ENCODE results near the gene BAX.
A peak's percentile ranks its signal among the peaks of the same experiment; 100 is the strongest.

BAX gene

DNA sequence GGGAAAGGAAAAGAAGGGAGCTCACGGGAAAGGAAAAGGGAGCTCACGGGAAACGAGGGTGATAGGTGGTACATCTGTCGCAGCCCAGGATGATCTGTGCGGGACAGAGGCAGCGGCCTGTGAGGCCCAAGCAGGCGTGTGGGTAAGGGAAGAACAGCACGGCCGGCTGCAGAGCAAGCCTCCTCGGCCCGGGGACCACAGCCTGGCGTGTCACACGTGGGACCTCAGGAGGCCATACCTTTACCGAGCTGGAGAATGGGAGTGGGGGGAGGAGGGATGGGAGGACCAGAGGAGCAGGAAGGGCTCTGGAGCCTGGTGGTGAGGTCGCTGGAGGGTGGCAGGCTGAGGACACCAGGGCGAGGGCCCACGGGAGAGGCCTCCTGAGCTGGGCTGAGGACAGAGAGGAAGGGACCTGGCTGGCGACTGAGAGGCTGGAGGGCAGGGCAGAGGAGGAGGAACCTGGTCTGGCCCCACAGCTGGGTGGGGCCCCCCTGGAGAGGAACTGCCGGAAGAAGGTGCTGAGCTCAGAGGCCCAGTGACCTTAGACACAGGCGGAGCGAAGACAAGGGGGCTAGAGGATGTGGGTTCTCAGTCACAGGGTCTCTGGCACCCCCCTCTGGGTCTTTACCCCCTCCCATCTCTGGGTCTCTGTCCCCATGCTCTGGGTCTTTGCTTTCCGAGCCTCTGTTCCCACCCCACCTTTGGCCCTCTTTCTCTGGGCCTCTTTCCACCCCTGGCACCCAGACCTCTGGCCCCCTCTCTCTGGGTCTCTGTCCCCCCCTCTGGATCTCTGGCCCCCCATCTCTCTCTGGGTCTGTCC, 7.6 kb downstream of the BAX start:
- DNase-seq (ENCODE audit: low read depth in 2 of 2): peak in 1 of 2 donors; percentile 61

DNA sequence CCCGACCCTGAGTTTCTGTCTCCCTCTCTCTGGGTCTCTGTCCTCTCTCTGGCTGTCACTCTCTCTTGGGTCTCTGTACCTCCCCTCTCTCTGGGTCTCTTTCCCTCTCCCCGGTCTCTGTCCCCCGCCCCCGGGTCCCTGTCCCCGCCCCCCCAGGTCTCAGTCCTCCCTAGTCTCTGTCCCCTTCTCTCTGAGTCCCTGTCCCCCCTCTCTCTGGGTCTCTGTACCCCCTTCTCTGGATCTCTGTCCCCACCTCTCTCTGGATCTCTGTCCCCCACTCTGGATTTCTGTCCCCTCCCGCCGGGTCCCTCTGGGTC, 8.1 kb downstream of the BAX start:
- DNase-seq (ENCODE audit: low read depth in 2 of 2): no peak

DNA sequence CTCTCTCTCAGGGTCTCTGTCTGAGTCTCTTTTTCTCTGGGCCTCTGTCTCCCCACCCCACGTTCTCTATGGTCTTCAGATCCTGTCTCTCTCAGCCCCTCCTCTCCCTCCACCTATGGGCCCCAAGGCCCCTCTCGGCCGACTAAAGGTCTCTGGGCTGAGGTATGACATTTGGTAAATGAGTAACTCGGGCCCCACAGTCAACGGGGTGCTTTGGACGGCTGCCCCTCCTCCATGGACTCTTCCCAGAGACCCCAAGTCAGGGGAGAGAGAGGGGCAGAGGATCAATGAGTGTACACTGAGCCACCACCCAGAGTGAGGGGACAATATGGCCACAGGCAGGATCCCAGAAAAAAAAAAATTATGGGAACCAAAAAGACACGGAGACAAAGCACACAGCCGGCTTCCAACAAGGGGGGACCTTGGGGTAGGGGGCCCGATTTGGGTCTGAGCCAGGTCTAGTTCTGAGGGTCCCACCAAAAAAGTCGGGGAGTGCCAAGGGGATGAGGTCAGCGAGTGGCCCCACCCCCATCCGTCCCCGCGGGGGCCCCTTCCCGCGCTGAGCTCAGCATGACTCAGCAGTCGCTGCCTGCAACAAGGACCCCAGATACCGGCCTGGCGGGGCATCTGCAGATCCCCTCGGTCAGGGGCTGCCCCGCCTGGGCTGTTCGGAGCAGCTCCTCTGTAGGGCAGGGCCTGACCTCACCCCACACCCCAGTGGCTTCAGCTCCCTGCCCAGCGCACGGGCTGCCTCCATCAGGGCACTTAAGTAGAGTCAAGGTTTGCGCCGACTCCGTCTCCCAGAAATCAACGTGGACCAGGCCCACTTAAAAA, 8.9 kb downstream of the BAX start:
- peak; percentile 57 to 60 for DNase-seq (ENCODE audit: low read depth in 2 of 2)

DNA sequence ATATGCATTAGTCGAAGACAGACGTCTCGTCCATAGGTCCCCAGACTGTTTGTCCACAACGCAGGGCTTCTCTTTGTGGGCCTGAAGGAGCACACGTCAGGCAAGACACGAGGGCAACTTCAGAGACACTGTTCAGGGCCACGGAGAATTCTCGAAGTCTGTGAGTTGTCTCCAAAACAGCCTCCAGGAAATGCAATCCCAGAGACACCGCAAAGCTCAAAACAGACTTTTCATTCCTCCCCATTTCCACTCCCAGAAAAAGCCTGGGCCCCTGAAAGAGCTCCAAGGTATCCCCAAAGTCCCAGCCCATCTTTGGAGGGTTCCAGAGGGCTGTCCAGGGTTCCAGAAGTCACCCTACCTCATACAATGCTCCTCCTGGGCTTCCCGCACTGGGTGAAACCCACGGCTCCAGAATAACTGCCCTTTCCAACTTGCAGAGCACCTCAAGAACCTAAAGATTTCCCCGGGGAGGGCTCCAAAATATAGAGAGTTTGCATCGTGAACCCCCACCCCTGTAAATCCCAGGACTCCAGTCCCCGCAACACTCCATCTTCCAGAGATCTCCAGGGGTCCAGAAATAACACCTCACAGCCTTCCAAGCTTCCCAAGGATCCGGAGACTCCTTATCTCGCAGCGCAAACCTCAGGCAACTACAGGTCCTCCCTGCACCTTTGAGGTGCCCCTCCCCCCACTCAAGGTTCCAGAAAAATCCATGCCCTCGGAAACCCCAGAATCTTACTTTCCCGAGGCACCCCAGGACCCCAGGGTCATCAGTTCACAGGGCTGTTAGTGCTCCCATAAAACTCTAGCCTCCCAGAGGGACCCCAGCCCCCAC, 9.7 kb downstream of the BAX start:
- DNase-seq (ENCODE audit: low read depth in 2 of 2): no peak

DNA sequence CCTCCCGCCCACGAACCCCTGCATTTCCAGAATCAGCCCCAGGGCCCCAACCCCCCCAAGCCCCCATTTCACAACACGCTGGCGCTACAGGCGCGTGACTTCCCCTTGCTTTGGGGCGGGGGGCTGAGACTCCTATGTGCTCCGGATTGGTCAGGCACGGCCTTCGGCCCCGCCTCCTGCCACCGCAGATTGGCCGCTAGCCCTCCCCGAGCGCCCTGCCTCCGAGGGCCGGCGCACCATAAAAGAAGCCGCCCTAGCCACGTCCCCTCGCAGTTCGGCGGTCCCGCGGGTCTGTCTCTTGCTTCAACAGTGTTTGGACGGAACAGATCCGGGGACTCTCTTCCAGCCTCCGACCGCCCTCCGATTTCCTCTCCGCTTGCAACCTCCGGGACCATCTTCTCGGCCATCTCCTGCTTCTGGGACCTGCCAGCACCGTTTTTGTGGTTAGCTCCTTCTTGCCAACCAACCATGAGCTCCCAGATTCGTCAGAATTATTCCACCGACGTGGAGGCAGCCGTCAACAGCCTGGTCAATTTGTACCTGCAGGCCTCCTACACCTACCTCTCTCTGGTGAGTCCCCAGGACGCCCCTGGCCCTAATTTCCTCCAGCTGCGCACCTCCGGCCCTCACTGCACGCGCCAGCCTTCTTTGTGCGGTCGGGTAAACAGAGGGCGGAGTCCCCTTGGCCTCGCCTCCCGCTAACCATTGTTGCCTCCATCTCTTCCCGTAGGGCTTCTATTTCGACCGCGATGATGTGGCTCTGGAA, 10.5 kb downstream of the BAX start, which contains the start of gene FTL:
Gene FTL, plus strand, starts transcription at position 270 of the 766 bp plus-strand sequence. Its CDS starts 199 bp downstream, at position 469.
- peak; percentile 86 to 90 for DNase-seq (ENCODE audit: low read depth in 2 of 2)

DNA sequence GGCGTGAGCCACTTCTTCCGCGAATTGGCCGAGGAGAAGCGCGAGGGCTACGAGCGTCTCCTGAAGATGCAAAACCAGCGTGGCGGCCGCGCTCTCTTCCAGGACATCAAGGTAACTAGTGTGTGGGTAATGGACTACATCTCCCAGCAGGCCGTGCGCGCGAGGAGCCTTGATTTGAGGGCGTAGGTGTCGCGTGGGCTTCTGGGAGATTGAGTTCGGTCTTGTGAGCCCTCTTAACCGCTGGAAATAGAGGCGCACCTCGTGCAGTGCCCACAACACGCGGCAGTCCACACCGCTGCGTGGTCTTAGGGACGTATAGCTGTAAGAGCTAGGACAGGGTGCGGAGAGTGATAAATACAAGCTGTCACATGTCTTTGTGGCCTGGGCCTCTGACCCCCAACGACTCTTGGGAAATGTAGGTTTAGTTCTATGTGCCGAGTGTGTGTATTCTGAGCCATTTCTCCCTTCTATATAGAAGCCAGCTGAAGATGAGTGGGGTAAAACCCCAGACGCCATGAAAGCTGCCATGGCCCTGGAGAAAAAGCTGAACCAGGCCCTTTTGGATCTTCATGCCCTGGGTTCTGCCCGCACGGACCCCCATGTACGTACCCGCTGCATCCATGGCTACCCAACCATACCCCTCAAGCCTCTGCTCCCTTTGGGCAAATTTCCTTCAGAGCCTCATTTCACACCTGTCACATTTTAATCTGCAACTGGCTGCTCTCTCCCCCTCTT, 11.3 kb downstream of the BAX start:
- peak; percentile 86 to 88 for DNase-seq (ENCODE audit: low read depth in 2 of 2)

DNA sequence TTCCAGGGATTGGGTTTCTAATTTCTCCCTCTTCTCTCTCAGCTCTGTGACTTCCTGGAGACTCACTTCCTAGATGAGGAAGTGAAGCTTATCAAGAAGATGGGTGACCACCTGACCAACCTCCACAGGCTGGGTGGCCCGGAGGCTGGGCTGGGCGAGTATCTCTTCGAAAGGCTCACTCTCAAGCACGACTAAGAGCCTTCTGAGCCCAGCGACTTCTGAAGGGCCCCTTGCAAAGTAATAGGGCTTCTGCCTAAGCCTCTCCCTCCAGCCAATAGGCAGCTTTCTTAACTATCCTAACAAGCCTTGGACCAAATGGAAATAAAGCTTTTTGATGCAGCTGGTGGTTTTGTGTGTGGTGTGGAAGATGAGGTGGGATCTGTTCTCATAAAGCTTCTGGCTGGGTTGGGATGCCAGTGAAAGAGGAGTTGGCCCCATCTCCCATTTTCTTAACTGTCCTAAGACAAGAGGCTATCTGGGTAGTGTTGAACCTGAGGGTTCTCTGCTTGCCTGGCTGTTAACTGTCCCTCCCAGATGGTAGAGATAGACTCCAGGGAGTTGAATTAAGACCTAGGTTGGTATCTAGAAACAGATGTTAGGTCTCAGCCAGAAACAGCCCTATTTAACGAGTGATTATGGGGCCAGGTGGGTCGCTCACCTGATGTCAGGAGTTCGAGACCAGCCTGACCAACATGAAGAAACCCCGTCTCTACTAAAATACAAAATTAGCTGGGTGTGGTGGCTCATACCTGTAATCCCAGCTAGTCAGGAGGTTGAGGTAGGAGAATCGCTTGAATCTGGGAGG, 12.1 kb downstream of the BAX start:
- DNase-seq (ENCODE audit: low read depth in 2 of 2): no peak

DNA sequence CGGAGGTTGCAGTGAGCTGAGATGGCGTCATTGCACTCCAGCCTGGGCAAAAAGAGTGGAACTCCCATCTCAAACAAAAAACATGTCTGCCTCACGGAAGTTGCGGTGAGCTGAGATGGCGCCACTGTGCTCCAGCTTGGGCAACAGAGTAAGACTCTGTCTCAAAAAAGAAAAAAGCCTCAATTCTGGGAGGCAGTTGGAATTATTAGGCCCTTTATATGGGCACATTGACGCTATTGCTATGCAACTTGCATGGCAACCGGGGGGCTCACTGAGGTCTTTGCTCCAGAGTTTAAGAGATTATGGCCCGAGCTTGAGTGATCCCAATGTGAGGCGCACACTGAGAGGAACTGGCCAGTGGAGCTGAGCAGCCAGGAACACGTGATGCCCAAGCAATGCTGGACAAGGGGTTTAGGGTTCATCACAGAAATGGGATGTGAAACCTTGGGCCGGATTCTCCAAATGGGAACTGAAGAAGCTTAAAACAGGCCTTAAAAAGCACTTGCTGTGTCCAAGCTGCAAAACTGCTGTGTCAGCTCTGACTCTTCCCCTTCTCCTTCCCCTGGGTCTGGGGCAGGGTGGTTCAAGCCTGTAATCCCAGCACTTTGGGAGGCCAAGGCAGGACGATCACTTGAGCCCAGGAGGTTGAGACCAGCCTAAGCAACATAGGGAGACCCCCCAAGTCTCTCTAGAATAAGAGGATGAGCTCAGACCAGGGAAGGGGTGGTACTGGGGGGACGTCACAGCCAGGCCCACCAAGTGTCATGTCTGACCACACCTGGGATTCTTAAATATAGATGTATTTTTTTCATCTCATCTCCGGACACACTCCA, 12.9 kb downstream of the BAX start:
- no peak for DNase-seq (ENCODE audit: low read depth in 2 of 2)

DNA sequence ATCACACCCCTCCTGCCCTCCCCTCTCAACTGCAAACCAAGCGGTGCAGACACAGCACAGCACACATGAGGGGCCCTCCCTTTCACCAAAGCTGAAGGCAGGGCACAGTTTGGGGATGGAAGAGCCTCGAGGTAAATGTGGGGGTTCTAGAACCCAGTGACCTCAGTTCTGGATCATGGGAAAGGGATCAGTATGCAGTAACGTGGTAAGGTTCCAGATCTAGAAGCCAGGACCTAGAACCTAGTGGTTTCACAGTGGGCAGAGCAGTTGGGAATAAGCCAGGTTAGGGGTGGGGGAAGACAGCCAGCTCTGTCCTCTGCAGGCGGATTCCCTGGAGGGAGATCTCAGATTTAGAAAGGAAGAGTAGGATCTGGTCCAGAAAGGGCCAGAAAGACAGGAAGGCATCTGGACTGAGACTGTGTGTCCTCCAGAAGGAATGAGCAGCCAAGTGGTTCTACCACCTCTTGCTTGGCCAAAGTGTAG, 13.5 kb downstream of the BAX start:
- no peak for DNase-seq (ENCODE audit: low read depth in 2 of 2)

DNA sequence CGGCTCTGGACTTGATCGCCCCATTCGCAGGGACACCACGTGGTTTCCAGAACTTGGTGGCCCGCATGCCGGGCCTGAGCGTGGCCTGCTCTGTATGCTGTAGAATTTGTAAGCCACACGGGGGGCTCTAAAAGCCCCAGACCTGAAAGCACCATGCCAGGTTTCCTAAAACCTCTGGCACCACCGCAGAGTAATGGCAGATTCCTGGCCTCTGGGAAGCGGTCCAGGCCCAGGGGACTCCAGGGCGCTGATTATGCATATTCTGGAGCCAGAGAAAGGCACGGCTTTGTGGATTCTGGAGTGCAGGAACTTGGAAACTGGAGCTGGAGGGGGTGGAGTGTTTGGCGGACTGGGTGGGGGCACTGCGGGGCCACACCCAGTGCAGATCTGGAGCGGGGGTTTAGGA, 14.1 kb downstream of the BAX start:
- no peak for DNase-seq (ENCODE audit: low read depth in 2 of 2)

DNA sequence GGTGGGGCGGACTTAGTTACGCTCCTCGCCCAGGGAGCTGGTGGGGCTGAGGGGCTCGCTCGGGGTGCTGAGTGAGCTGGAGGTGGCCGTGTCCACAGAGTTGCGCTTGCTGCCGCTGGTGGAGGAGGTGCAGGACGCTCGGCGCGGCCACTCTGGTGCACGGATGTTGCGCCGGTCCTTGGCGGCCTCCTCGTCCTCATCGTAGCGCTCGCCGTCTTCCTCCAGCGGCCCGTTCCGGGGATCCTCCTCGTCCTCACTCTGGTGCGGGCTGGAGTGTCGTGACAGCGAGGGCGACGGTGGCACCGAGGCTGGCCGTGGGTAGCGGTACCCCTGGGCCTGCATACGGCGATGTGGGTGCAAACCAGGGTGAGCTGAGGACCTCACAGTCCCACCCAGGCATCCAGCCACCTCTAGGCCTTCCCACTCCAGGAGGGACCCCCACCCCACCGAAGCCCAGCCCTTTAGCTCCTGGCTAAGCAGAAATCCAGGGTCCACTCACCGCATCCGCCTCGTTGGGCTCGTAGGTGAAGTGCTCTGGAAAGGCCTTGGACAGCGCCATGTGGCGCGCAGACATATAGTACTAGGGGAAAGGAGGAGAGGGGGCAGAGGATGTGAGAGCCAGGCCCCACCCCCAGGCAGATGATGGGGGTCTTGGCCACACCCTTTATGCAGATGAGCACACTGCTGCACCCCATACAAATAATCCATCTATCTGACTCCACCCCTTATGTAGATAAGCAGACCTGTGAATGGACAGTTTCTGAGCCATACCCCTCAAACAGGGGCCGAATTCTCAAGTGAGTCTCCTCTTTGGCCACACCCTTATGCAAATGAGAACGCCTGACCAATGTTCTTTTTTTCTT, 14.8 kb downstream of the BAX start:
- no peak for DNase-seq (ENCODE audit: low read depth in 2 of 2)

DNA sequence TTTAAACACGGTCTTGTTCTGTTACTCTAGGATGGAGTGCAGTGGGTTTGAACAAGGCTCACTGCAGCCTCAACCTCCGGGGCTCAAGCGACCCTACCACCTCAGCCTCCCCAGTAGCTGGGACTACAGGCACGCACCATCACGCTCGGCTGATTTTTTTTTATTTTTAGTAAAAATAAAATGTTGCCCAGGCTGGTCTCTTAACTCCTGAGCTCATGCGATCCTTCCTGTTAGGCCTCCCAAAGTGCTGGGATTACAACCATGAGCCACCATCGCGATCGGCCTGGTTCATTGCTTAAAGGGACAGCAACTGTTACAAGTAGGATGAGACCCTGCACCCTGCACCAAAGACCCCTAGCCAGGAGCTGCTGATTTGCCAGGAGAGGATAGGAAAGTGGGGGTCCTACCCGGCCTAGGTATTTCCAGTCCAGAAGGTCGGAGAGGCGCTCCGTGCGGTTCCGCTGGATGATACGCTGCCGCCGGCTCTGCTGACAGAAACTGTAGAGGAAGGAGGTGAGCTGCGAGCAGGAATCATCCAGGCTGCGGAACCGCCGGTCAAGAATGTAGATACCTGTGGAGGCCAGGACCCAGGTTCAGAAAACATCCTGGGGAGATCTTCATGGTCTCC, 15.6 kb downstream of the BAX start:
- DNase-seq (ENCODE audit: low read depth in 2 of 2): no peak

DNA sequence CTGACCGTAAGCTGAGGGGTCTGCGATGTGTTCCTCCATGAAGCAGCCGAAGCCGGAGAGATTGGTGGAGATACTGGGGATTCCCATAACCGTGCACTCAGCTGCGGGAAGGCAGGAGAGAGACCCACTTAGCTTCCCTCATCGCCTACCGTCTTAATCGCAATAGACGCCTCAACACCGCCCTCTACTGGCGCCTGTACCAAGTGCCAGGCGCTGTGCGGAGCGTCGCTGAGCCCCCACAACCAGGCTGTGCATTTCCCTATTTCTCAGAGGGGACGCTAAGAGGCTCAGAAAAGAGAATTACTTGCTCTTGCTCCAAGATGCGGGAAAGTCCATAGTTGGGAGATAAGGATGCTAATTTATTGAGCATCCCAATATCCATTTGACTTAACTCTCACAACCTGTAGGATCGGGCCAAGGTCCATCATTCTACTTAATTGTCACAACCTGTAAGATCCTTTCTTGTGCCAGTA, 16.3 kb downstream of the BAX start:
- peak; percentile 78 to 83 for DNase-seq (ENCODE audit: low read depth in 2 of 2)

DNA sequence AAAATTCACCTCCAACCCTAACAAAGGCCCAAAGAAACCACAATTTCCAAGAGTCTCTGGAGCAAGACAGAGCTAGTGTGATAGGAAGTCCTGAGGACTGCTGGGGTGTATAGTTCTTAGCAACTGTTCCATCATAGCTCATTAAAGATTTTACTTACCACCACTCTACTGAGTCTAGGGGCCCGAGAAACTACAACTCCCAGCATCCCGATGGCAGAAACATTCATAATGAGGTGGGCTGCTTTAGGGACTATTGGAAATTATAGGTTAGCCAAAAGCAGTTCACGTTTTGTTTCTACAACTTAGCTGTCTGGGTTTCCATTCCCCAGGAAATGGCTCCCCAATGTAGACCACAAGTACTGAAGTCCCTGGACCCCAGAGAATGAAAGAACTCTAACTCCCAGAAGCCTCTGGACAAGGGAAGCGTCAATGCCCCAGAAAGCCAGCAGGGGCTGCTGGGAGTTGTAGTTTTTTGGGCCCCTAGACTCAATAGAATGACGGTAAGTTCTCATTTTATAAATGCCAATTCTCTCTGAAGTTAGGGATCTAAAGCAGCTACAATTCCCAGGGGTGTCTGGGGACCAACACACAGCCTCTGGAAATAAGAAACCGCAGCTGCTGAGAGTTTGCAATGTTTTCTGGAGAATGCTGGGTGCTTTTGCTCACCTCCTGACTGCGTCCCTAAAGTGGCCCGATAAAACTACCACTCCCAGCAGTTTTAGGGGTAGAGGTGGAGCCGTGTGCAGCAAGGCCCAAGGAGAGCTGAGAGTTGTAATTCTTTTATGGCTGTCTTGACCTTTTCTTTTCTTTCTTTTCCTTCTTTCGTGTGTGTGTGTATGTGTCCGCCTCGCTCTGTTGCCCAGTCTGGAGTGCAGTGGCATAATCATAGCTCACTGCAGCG, 21.5 kb downstream of the BAX start:
- DNase-seq (ENCODE audit: low read depth in 2 of 2): no peak

DNA sequence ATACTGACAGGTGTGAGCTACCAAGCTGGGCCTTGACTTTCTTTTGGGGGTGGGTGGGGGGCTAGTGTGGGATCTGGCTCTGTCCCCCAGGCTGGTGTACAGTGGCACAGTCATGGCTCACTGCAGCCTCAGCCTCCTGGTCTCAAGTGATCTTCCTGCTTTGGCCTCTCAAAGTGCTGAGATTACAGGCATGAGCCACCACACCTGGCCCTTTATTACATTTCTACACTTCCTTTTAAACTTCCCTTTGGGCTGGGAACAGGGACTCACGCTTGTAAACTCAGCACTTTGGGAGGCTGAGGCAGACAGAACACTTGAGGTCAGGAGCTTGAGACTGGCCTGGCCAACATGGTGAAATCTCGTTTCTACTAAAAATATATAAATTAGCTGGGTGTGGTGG, 22.4 kb downstream of the BAX start:
- no peak for DNase-seq (ENCODE audit: low read depth in 2 of 2)

DNA sequence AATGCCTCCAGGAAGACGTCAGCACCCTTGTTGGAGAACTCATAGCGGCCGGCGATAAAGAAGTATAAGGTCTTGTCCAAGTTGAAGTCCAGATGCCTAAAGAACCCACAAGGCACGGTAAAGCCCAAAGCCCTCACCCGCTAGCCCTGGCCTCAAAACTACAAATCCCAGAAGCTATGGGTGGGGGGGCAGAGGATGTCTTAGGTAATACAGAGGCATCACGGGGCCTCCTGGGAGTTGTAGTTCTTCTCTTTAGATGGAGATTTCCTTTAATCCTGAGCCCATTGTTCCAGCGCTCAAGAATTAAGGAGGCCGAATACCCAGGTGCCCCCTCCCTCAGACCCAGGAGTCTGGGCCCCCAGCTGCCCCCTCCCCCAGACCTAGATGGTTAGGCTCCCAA, 27.6 kb downstream of the BAX start:
- DNase-seq (ENCODE audit: low read depth in 2 of 2): no peak
